Stimulated activated CD4-positive, alpha-beta T cell treated with anti-CD3 and anti-CD28 coated beads, Interleukin-15, amount 100 ng/mL, for 1 hour (primary cell): ENCODE results near the gene PCIF1.
"Not testable (repeated sequence)": the region's sequence is repeated elsewhere in the genome, so short reads cannot be mapped to it uniquely, and the experiment has no call there.

Source experiments
- DNase-seq, 2 donors: peaks; one replicate each; pipeline ENCODE4 v3.0.0-alpha.2; 2020; ENCODE audit warnings: low read depth in 1 of 2, low spot score in 1 of 2

Gene PCIF1

GRCh38 chr20:45946149-45946970, 11.9 kb downstream of the PCIF1 start:
- no peak for DNase-seq

- no peak for DNase-seq
These were observed 12.8 kb downstream of the PCIF1 start for GRCh38 chr20:45947110-45947866.

GRCh38 chr20:45948261-45948733, 13.8 kb downstream of the PCIF1 start:
- DNase-seq = no peak

GRCh38 chr20:45948742-45949541, 14.5 kb downstream of the PCIF1 start:
- no peak for DNase-seq

GRCh38 chr20:45949542-45950329, 15.3 kb downstream of the PCIF1 start:
- DNase-seq = no peak

- DNase-seq = no peak
These were observed 15.8 kb downstream of the PCIF1 start for GRCh38 chr20:45950330-45950646.

- no peak for DNase-seq
These were observed 17.7 kb downstream of the PCIF1 start for GRCh38 chr20:45951925-45952834.

- DNase-seq = no peak
These were observed 18.4 kb downstream of the PCIF1 start for GRCh38 chr20:45952861-45953260.

GRCh38 chr20:45953672-45954071, 19.2 kb downstream of the PCIF1 start:
- DNase-seq = no peak

- not testable (repeated sequence) for DNase-seq
These were observed 21.8 kb downstream of the PCIF1 start for GRCh38 chr20:45956326-45956725.

GRCh38 chr20:45957021-45957941, 22.8 kb downstream of the PCIF1 start:
- DNase-seq = no peak

- DNase-seq = no peak
These were observed 24.1 kb downstream of the PCIF1 start for GRCh38 chr20:45958593-45958992.

- no peak for DNase-seq
These were observed 24.6 kb downstream of the PCIF1 start for GRCh38 chr20:45959126-45959525.

- no peak for DNase-seq
These were observed 25.6 kb downstream of the PCIF1 start for GRCh38 chr20:45959956-45960630.

- no peak for DNase-seq
These were observed 27.7 kb downstream of the PCIF1 start for GRCh38 chr20:45962031-45962755.

GRCh38 chr20:45963059-45964005, 28.8 kb downstream of the PCIF1 start:
- DNase-seq = no peak
